K562 (cell line): Measurements from ENCODE around the gene DCLK3.

Experiments
- CEBPB ChIP-seq: fragments of 450-650 bp; IDR thresholded peaks from 2 replicates; pipeline ENCODE4 v1.6.1; 2016; ENCODE audit warnings: missing genetic modification characterization, missing compliant biosample characterization
- CTCF ChIP-seq, 3 experiments: IDR thresholded peaks in 2 of 3; conservative IDR thresholded peaks in 1 of 3; 2 replicates each; pipeline ENCODE4 v1.5.1; 2011 to 2012; ENCODE audit warnings: low read length in 3 of 3, mild to moderate bottlenecking in 3 of 3, control low read depth in 2 of 3, improper control_type of control experiment in 1 of 3, inconsistent platforms in 1 of 3, low read depth in 1 of 3, mixed read lengths in 1 of 3, moderate library complexity in 1 of 3; ENCODE audit not compliant: insufficient read depth in 2 of 3
- GATAD2B ChIP-seq: fragments of 450-650 bp; IDR thresholded peaks from 2 replicates; pipeline ENCODE4 v1.6.1; 2017; ENCODE audit warnings: mild to moderate bottlenecking, borderline replicate concordance
- KAT7 ChIP-seq: sonication (generic); formaldehyde crosslinking; IDR thresholded peaks from 2 replicates; pipeline ENCODE4 v1.8.0; 2022; ENCODE audit warnings: missing genetic modification reagents, mild to moderate bottlenecking, borderline replicate concordance
- MCM7 ChIP-seq, 2 experiments: fragments of 450-650 bp; IDR thresholded peaks; 2 replicates each; pipeline ENCODE4 v1.6.1; 2016 to 2018
- SPI1 ChIP-seq: IDR thresholded peaks from 2 replicates; pipeline ENCODE4 v1.6.1; 2011; ENCODE audit warnings: low read depth, low read length, control low read depth, borderline replicate concordance
- TRIM25 ChIP-seq: fragments of 450-650 bp; IDR thresholded peaks from 2 replicates; pipeline ENCODE4 v1.7.0; 2016; ENCODE audit warnings: borderline replicate concordance
- YY1 ChIP-seq, 3 experiments: IDR thresholded peaks; 2 replicates each; pipeline ENCODE4 v1.6.1; 2011; ENCODE audit warnings: low read length in 2 of 3, mild to moderate bottlenecking in 2 of 3, moderate library complexity in 2 of 3, borderline replicate concordance in 1 of 3, control low read depth in 1 of 3, low read depth in 1 of 3; ENCODE audit not compliant: insufficient read depth in 3 of 3, insufficient replicate concordance in 2 of 3, control insufficient read depth in 1 of 3, insufficient read length in 1 of 3; ENCODE audit errors: extremely low read depth in 1 of 3
- ZNF143 ChIP-seq: sonication (generic); formaldehyde crosslinking; IDR thresholded peaks from 2 replicates; pipeline ENCODE4 v1.9.0; 2022; ENCODE audit warnings: mild to moderate bottlenecking, missing genetic modification reagents

- TF ChIP-seq KAT7 (CRISPR knock-in tag) (no peak), TRIM25 (no peak), SPI1 (no peak), YY1 (IDR thresholded peaks at IDR 0.05; ENCODE audit: borderline replicate concordance in 1 of 3, control insufficient read depth in 1 of 3, extremely low read depth in 1 of 3, insufficient read depth in 3 of 3, insufficient read length in 1 of 3, insufficient replicate concordance in 2 of 3, low read depth in 1 of 3, low read length in 2 of 3) (no peak), GATAD2B (no peak), MCM7 (IDR thresholded peaks at IDR 0.05) (no peak), CTCF (IDR thresholded peaks at IDR 0.05 in 2 of 3, conservative IDR thresholded peaks at IDR 0.05 in 1 of 3; ENCODE audit: insufficient read depth in 2 of 3, low read depth in 1 of 3, low read length in 3 of 3) (no peak), ZNF143 (CRISPR knock-in tag) (no peak), CEBPB (tag) (no peak)
Measured at GRCh38 chr3:36681867-36682266, 82.5 kb downstream of the DCLK3 start.
